Mesodermal cell (in vitro differentiated cells): ENCODE data around the gene CCDC171.
"Not testable (repeated sequence)": the region's sequence is repeated elsewhere in the genome, so short reads cannot be mapped to it uniquely, and the experiment has no call there.

Experiments
- H3K27ac ChIP-seq: 2 replicates; pipeline ENCODE4 v1.7.0; 2013; ENCODE audit warnings: mild to moderate bottlenecking, low read depth, low read length, moderate library complexity; ENCODE audit not compliant: severe bottlenecking
- H3K36me3 ChIP-seq: 2 replicates; pipeline ENCODE4 v1.7.1; 2013; ENCODE audit warnings: mild to moderate bottlenecking, low read length, moderate library complexity; ENCODE audit not compliant: control insufficient read depth, insufficient read depth
- H3K4me1 ChIP-seq: one replicate; pipeline ENCODE4 v1.7.1; 2013; ENCODE audit warnings: mild to moderate bottlenecking, low read length; ENCODE audit not compliant: insufficient read depth, control insufficient read depth, poor library complexity, severe bottlenecking
- H3K4me3 ChIP-seq: 2 replicates; pipeline ENCODE4 v1.7.0; 2013; ENCODE audit warnings: low read length, control low read depth, mild to moderate bottlenecking; ENCODE audit not compliant: insufficient read depth, poor library complexity, severe bottlenecking; ENCODE audit errors: extremely low read depth
- H3K9me3 ChIP-seq: 2 replicates; pipeline ENCODE4 v1.7.1; 2013; ENCODE audit warnings: mild to moderate bottlenecking, low read length, moderate library complexity; ENCODE audit not compliant: control insufficient read depth
- WGBS, 2 experiments: methylation state at CpG; one replicate each; pipeline ENCODE4 v1.1.5; 2013; ENCODE audit warnings: missing lambda C conversion rate in 2 of 2; ENCODE audit not compliant: insufficient coverage in 2 of 2; 5-methylcytosine and 5-hydroxymethylcytosine counted together

The CCDC171 gene

GRCh38 chr9:15696979-15697378 is 144.1 kb downstream of the CCDC171 start:
- Histone ChIP-seq H3K27ac (no peak overlapping the region), H3K36me3 (no peaks in the 10 kb centered on the region), H3K4me1 (no peaks in the 10 kb centered on the region), H3K9me3 (no peaks in the 10 kb centered on the region), H3K4me3 (no peak overlapping the region)
- 100% methylated on average over 1 of the region's 1 CpG; no CpG with 5 or more reads in 1 of the 2 experiments for WGBS, 2 experiments

- WGBS, 2 experiments, result no CpG with 5 or more reads among the region's 2 CpGs
- Histone ChIP-seq H3K4me1 (no peaks in the 10 kb centered on the region), H3K9me3 (no peaks in the 10 kb centered on the region), H3K4me3 (no peak overlapping the region), H3K36me3 (no peaks in the 10 kb centered on the region), H3K27ac (no peak overlapping the region)
Observed at GRCh38 chr9:15697446-15697851, 144.6 kb downstream of the CCDC171 start.

GRCh38 chr9:15699876-15700559 is 147.2 kb downstream of the CCDC171 start:
- H3K36me3 ChIP-seq, H3K4me1 ChIP-seq, H3K9me3 ChIP-seq, H3K4me3 ChIP-seq, H3K27ac ChIP-seq: not testable (repeated sequence)
- WGBS, 2 experiments, result 89 to 91% methylated on average over 8 to 13 of the region's 36 CpGs

- no peaks in the 10 kb centered on the region for H3K36me3 ChIP-seq
- WGBS, 2 experiments, result no CpG with 5 or more reads among the region's 3 CpGs
- H3K4me3 ChIP-seq, result no peak overlapping the region
- no peaks in the 10 kb centered on the region for H3K9me3 ChIP-seq
- no peaks in the 10 kb centered on the region for H3K4me1 ChIP-seq
- no peak overlapping the region for H3K27ac ChIP-seq
Observed at GRCh38 chr9:15707000-15707399, 154.2 kb downstream of the CCDC171 start.

- no peak overlapping the region for H3K27ac ChIP-seq
- H3K36me3 ChIP-seq, result no peaks in the 10 kb centered on the region
- no peaks in the 10 kb centered on the region for H3K4me1 ChIP-seq
- no peak overlapping the region for H3K4me3 ChIP-seq
- 86 to 89% methylated on average over 1 of the region's 1 CpG for WGBS, 2 experiments
- no peaks in the 10 kb centered on the region for H3K9me3 ChIP-seq
Observed at GRCh38 chr9:15711531-15711930, 158.7 kb downstream of the CCDC171 start.

- WGBS, 2 experiments, result 85 to 87% methylated on average over 2 of the region's 2 CpGs
- Histone ChIP-seq H3K4me1 (no peaks in the 10 kb centered on the region), H3K9me3 (no peaks in the 10 kb centered on the region), H3K4me3 (no peak overlapping the region), H3K27ac (no peak overlapping the region), H3K36me3 (no peaks in the 10 kb centered on the region)
Observed at GRCh38 chr9:15711931-15712330, 159.1 kb downstream of the CCDC171 start.

- no peak overlapping the region for H3K4me3 ChIP-seq
- H3K36me3 ChIP-seq, result no peaks in the 10 kb centered on the region
- H3K27ac ChIP-seq, result no peak overlapping the region
- WGBS, 2 experiments, result no CpG with 5 or more reads among the region's 1 CpG
- no peaks in the 10 kb centered on the region for H3K4me1 ChIP-seq
- no peaks in the 10 kb centered on the region for H3K9me3 ChIP-seq
Observed at GRCh38 chr9:15714746-15715145, 161.9 kb downstream of the CCDC171 start.

- H3K36me3 ChIP-seq, result no peaks in the 10 kb centered on the region
- no peak overlapping the region for H3K4me3 ChIP-seq
- 78 to 84% methylated on average over 3 of the region's 5 CpGs for WGBS, 2 experiments
- no peak overlapping the region for H3K27ac ChIP-seq
- H3K4me1 ChIP-seq, result no peaks in the 10 kb centered on the region
- no peaks in the 10 kb centered on the region for H3K9me3 ChIP-seq
Observed at GRCh38 chr9:15717290-15717967, 164.6 kb downstream of the CCDC171 start.

- Histone ChIP-seq H3K27ac (no peak overlapping the region), H3K4me3 (no peak overlapping the region), H3K36me3 (no peaks in the 10 kb centered on the region), H3K4me1 (no peaks in the 10 kb centered on the region), H3K9me3 (no peaks in the 10 kb centered on the region)
- 83 to 100% methylated on average over 1 of the region's 1 CpG for WGBS, 2 experiments
Observed at GRCh38 chr9:15718423-15718822, 165.6 kb downstream of the CCDC171 start.

GRCh38 chr9:15720861-15721260 is 168.0 kb downstream of the CCDC171 start:
- WGBS, 2 experiments, result no CpG with 5 or more reads among the region's 1 CpG
- H3K36me3 ChIP-seq, result no peaks in the 10 kb centered on the region

GRCh38 chr9:15722888-15723287 is 170.0 kb downstream of the CCDC171 start:
- H3K27ac ChIP-seq, result peak overlapping the region; percentile 30

More at GRCh38 chr9:15720861-15721260, 168.0 kb downstream of the CCDC171 start:
- Histone ChIP-seq H3K4me1 (no peaks in the 10 kb centered on the region), H3K27ac (no peak overlapping the region), H3K4me3 (no peak overlapping the region), H3K9me3 (no peaks in the 10 kb centered on the region)

More at GRCh38 chr9:15722888-15723287, 170.0 kb downstream of the CCDC171 start:
- no peaks in the 10 kb centered on the region for H3K36me3 ChIP-seq
- 23 to 39% methylated on average over 4 to 5 of the region's 5 CpGs for WGBS, 2 experiments
- H3K4me1 ChIP-seq, result no peaks in the 10 kb centered on the region
- no peaks in the 10 kb centered on the region for H3K9me3 ChIP-seq
- no peak overlapping the region for H3K4me3 ChIP-seq
